ENCODE data around the gene GNB1. TPM values are rescaled to one million over a fixed set of nuclear protein-coding genes. Genes with fewer than 3 reads are reported as not detected.

The GNB1 gene
- total and polyA plus RNA-seq, 2 of the 4 experiments (the other 2 are of a cell fraction), result 73.5 to 371 TPM

GRCh38 chr1:1781526-1781903 is 109.4 kb downstream of the GNB1 start:
- Histone ChIP-seq H2AK5ac (ENCODE audit: low read depth, low read length) (no peak overlapping the region), H2BK5ac (ENCODE audit: low read depth, low read length, poor library complexity, severe bottlenecking) (no peak overlapping the region), H3K9me3 (ENCODE audit: control insufficient read depth, insufficient read depth, low read length) (no peaks in the 10 kb centered on the region), H2BK20ac (ENCODE audit: low read depth, low read length) (no peak overlapping the region), H2BK120ac (ENCODE audit: low read depth, low read length) (no peak overlapping the region), H3K56ac (ENCODE audit: extremely low read depth, insufficient read depth, low read length) (no peak overlapping the region), H2AFZ (replicated peaks; ENCODE audit: low read length, poor library complexity) (no peak overlapping the region), H3K79me1 (ENCODE audit: low read depth in 1 of 2, low read length in 2 of 2) (peaks cover 14 to 50% of the 10 kb centered on the region in 2 experiments), H3K4me1 (ENCODE audit: control insufficient read depth, insufficient read depth, low read length) (peaks cover 19% of the 10 kb centered on the region), H4K5ac (ENCODE audit: low read depth, low read length) (no peak overlapping the region), H4K8ac (ENCODE audit: low read depth in 2 of 2, low read length in 2 of 2) (no peak overlapping the region), H3K27ac (ENCODE audit: insufficient read depth, low read length) (no peak overlapping the region), H3K27me3 (ENCODE audit: control insufficient read depth, insufficient read depth, low read length) (no peaks in the 10 kb centered on the region), H4K91ac (ENCODE audit: insufficient read depth, low read depth, low read length) (no peak overlapping the region), H3K4ac (ENCODE audit: low read depth, low read length) (no peak overlapping the region), H2BK15ac (ENCODE audit: low read depth, low read length) (no peak overlapping the region), H3K4me2 (ENCODE audit: low read depth, low read length) (no peak overlapping the region), H4K20me1 (ENCODE audit: insufficient read depth, low read length) (peaks cover 28% of the 10 kb centered on the region), H3K4me3 (ENCODE audit: insufficient read depth, low read depth, low read length) (no peak overlapping the region), H3K23ac (ENCODE audit: low read depth, low read length) (no peak overlapping the region), H3K14ac (replicated peaks; ENCODE audit: low read depth, low read length) (no peak overlapping the region), H3K36me3 (ENCODE audit: control insufficient read depth, insufficient read depth, low read length) (peaks cover 17% of the 10 kb centered on the region), H2AK9ac (replicated peaks; ENCODE audit: low read depth, low read length, poor library complexity) (no peak overlapping the region), H3K9me1 (ENCODE audit: insufficient read depth, low read length) (peaks cover 8% of the 10 kb centered on the region), H3K9ac (ENCODE audit: low read depth, low read length) (no peak overlapping the region), H3K18ac (ENCODE audit: low read depth, low read length) (no peak overlapping the region)
- POLR2A ChIA-PET (ENCODE audit: unreplicated experiment), result no interaction called here
- ATAC-seq (ENCODE audit: low read depth) (no peak), DNase-seq (no peak)
- 95% methylated on average over 7 of the region's 7 CpGs; no CpG with 5 or more reads in 1 of the 2 experiments for WGBS, 2 experiments (ENCODE audit: extremely low coverage in 2 of 2, insufficient read length in 1 of 2)
- dilution Hi-C loops (cut with HindIII; ENCODE audit: low sequenced_read_pairs, unreplicated experiment) (no loop called here), in situ Hi-C loops (cut with MboI; ENCODE audit: low sequenced_read_pairs) (loop anchor here (10.0 kb wide), 1 partner anchor 123 kb away; no protein-coding TSS in a partner anchor), intact Hi-C loops (cut with micrococcal nuclease) (no loop called here)
- TF ChIP-seq MXI1 (IDR thresholded peaks at IDR 0.05; ENCODE audit: borderline replicate concordance, low read depth, low read length), result no peak
- no TSS peak for BruUV-seq (replicated peaks)
- CTCF ChIA-PET, result no interaction called here

Measured in IMR-90 (cell line).